HepG2 (cell line): ENCODE measurements around the gene TPM2. TPM values are rescaled to one million over a fixed set of nuclear protein-coding genes. Genes with fewer than 3 reads are reported as not detected.

Source experiments
- ATAC-seq: fragments of 200-7000 bp; cut with Tn5 transposase; 3 replicates; pipeline ENCODE4 v1.9.1; 2020; ENCODE audit warnings: mild to moderate bottlenecking, moderate library complexity
- BruUV-seq: library from RNA; stranded (reverse); fragments of 400-500 nt; replicated peaks from 2 replicates; lab custom pipeline; 2021; lab: Mats Ljungman, UMichigan
- CTCF ChIA-PET: fragments of 300-600 bp; formaldehyde crosslinking; extraction: SDS; loops from one replicate; lab custom pipeline; 2021; ENCODE audit warnings: low total read pairs, inconsistent platforms, low intra/inter-chr PET ratio; lab: Yijun Ruan, JAX
- POLR2A ChIA-PET: fragments of 350-600 bp; sonication (Branson Sonifier 250); formaldehyde crosslinking; loops from one replicate; lab custom pipeline; 2020; ENCODE audit warnings: antibody characterized with exemption, inconsistent platforms; lab: Yijun Ruan, JAX
- DNase-seq: peaks from one replicate; pipeline ENCODE4 v3.0.0-alpha.2; 2015; ENCODE audit warnings: low spot score
- FAIRE-seq: peaks from 3 replicates; lab custom pipeline; 2011; peaks lifted over from hg19 to GRCh38; lab: Jason Lieb, UNC
- H2AFZ ChIP-seq: one replicate; pipeline ENCODE4 v1.6.1; 2011; ENCODE audit warnings: low read length, inconsistent platforms
- H3K27ac ChIP-seq: fragments of 300-600 bp; 3 replicates; pipeline ENCODE4 v1.8.0; 2011; ENCODE audit warnings: mixed run types, mild to moderate bottlenecking, mixed read lengths, low read length, inconsistent platforms; ENCODE audit not compliant: insufficient read depth; ENCODE audit errors: extremely low read length
- H3K27me3 ChIP-seq, 2 experiments: fragments of 200-600 bp in 1 of 2; 2 replicates in 1 of 2; 3 replicates in 1 of 2; pipeline versions ENCODE4 v1.6.0 to v1.8.0; 2011; ENCODE audit warnings: low read length in 2 of 2, mild to moderate bottlenecking in 2 of 2, moderate library complexity in 2 of 2, inconsistent platforms in 1 of 2; ENCODE audit not compliant: insufficient read depth in 2 of 2, control insufficient read depth in 1 of 2
- H3K36me3 ChIP-seq, 2 experiments: fragments of 200-600 bp in 1 of 2; replicated peaks in 1 of 2; 2 replicates in 1 of 2; 3 replicates in 1 of 2; pipeline versions ENCODE4 v1.5.1 to v1.8.0; 2011; ENCODE audit warnings: low read length in 2 of 2, inconsistent platforms in 1 of 2; ENCODE audit not compliant: insufficient read depth in 2 of 2, control insufficient read depth in 1 of 2
- H3K4me1 ChIP-seq: 2 replicates; pipeline ENCODE4 v1.5.1; 2012; ENCODE audit warnings: low read length, inconsistent platforms; ENCODE audit not compliant: insufficient read depth
- H3K4me2 ChIP-seq: 2 replicates; pipeline ENCODE4 v1.6.0; 2011; ENCODE audit warnings: low read depth, low read length, inconsistent platforms
- H3K4me3 ChIP-seq, 3 experiments: fragments of 200-600 bp in 1 of 3; sonication (generic), shearing (Covaris generic) in 1 of 3; replicated peaks in 1 of 3; 2 replicates each; pipeline ENCODE4 v1.5.1; 2011 to 2016; ENCODE audit warnings: low read length in 3 of 3, inconsistent platforms in 2 of 3, low read depth in 2 of 3, mild to moderate bottlenecking in 2 of 3, control low read depth in 1 of 3, mixed read lengths in 1 of 3; ENCODE audit not compliant: insufficient read depth in 1 of 3
- H3K79me2 ChIP-seq: one replicate; pipeline ENCODE4 v1.6.1; 2011; ENCODE audit warnings: low read length, inconsistent platforms; ENCODE audit not compliant: insufficient read depth
- H3K9ac ChIP-seq: 2 replicates; pipeline ENCODE4 v1.6.0; 2011; ENCODE audit warnings: mild to moderate bottlenecking, low read depth, low read length, inconsistent platforms; ENCODE audit not compliant: insufficient read depth
- H3K9me3 ChIP-seq: 2 replicates; pipeline ENCODE4 v1.5.1; 2012; ENCODE audit warnings: mild to moderate bottlenecking, low read length
- H4K20me1 ChIP-seq: 2 replicates; pipeline ENCODE4 v1.6.0; 2011; ENCODE audit warnings: inconsistent platforms, mild to moderate bottlenecking, low read length, moderate library complexity; ENCODE audit not compliant: insufficient read depth
- BORCS8-MEF2B ChIP-seq: sonication (generic); formaldehyde crosslinking; IDR thresholded peaks from 2 replicates; pipeline ENCODE4 v1.8.0; 2022; ENCODE audit warnings: mild to moderate bottlenecking, missing genetic modification reagents
- FOXP1 ChIP-seq, 2 experiments: fragments of 450-650 bp in 1 of 2; IDR thresholded peaks; 2 replicates each; pipeline ENCODE4 v1.6.1; 2017 to 2018; ENCODE audit warnings: antibody characterized with exemption in 1 of 2
- JARID2 ChIP-seq: sonication (generic); formaldehyde crosslinking; IDR thresholded peaks from 2 replicates; pipeline ENCODE4 v1.8.1; 2023; ENCODE audit warnings: missing genetic modification reagents, inconsistent platforms; ENCODE audit not compliant: insufficient replicate concordance
- NCOA2 ChIP-seq: sonication (generic); formaldehyde crosslinking; IDR thresholded peaks from 2 replicates; pipeline ENCODE4 v1.8.0; 2022; ENCODE audit warnings: inconsistent platforms
- NR2F2 ChIP-seq: IDR thresholded peaks from 2 replicates; pipeline ENCODE4 v1.6.1; 2012; ENCODE audit warnings: low read depth, inconsistent platforms, borderline replicate concordance
- RXRB ChIP-seq: IDR thresholded peaks from 2 replicates; pipeline ENCODE4 v1.6.1; 2016; ENCODE audit warnings: borderline replicate concordance, missing genetic modification reagents, missing compliant biosample characterization
- STAT6 ChIP-seq: sonication (generic); formaldehyde crosslinking; IDR thresholded peaks from 2 replicates; pipeline ENCODE4 v1.4.0; 2020; ENCODE audit warnings: missing genetic modification reagents, mild to moderate bottlenecking, borderline replicate concordance
- ZNF749 ChIP-seq: sonication (generic); formaldehyde crosslinking; IDR thresholded peaks from 2 replicates; pipeline ENCODE4 v1.8.0; 2022; ENCODE audit warnings: mild to moderate bottlenecking, missing genetic modification reagents, moderate library complexity, borderline replicate concordance
- ZNF773 ChIP-seq: sonication (generic); formaldehyde crosslinking; IDR thresholded peaks from 2 replicates; pipeline ENCODE4 v1.4.0; 2020; ENCODE audit warnings: missing genetic modification reagents, borderline replicate concordance
- WGBS: methylation state at CpG from one replicate; pipeline ENCODE4 v1.1.6; 2017; ENCODE audit warnings: low lambda C conversion rate; 5-methylcytosine and 5-hydroxymethylcytosine counted together
- in situ Hi-C: cut with HindIII; loops from 2 replicates; pipeline ENCODE4 v1.10.0; 2017; ENCODE audit warnings: low pct_unique_long_range_greater_than_20kb; ENCODE audit not compliant: extremely low pct_ligation_motif_present
- intact Hi-C: fragments of 100-400 bp; cut with micrococcal nuclease; formaldehyde crosslinking; loops from one replicate; pipeline ENCODE4 v1.10.0; 2022; ENCODE audit not compliant: unreplicated experiment
- polyA plus RNA-seq, 8 experiments: library from polyadenylated mRNA; depleted of rRNA in 3 of 8; stranded (reverse) in 7 of 8; unstranded in 1 of 8; fragments of >200 nt; fragmentation: Illumina TruSeq in 4 of 8; extraction: Trizol in 4 of 8; gene quantifications; 2 replicates each; pipeline versions ENCODE4 v1.2.1 to v1.2.3, GENCODE V29; 2011 to 2016; ENCODE audit warnings: low read depth in 4 of 8, missing spikeins in 1 of 8, mixed read lengths in 1 of 8; ENCODE audit not compliant: insufficient read depth in 1 of 8
- total RNA-seq, 5 experiments: library from RNA; depleted of rRNA; stranded (reverse); fragments of >200 nt; fragmentation: Illumina TruSeq; extraction: Trizol; gene quantifications; 2 replicates each; pipeline ENCODE4 v1.2.3, GENCODE V29; 2016; ENCODE audit warnings: low read depth in 1 of 5
- TF ChIP-seq, protein P1 (sequence below): sonication (generic); formaldehyde crosslinking; IDR thresholded peaks from 2 replicates; pipeline ENCODE4 v1.4.0; 2020; ENCODE audit warnings: mild to moderate bottlenecking, missing genetic modification reagents

Gene TPM2
- total and polyA plus RNA-seq, 2 of the 13 experiments (the other 11 are each of a cell fraction or from before 2014, with no cell fraction given), result 3.1 to 10.7 TPM

- in situ Hi-C loops (no loop called here), intact Hi-C loops (loop anchor here (1.0 to 10.0 kb wide), 5 partner anchors 17 to 237 kb away; partner anchors contain the start of genes CCDC107, FAM221B, GBA2 and RGP1)
- no peak for FAIRE-seq
- WGBS, result under 1% methylated on average over 14 of the region's 47 CpGs
- Histone ChIP-seq H3K9me3 (no peaks in the 10 kb centered on the region), H3K4me1 (peaks cover 59% of the 10 kb centered on the region), H2AFZ (no peak overlapping the region), H3K4me2 (peak overlapping the region; percentile 98), H3K36me3 (peaks cover 8 to 27% of the 10 kb centered on the region in 2 experiments), H3K79me2 (peaks cover 63% of the 10 kb centered on the region), H3K4me3 (peak overlapping the region; percentile 92 to 98 (median 92)), H3K9ac (peak overlapping the region; percentile 86), H3K27ac (peak overlapping the region; percentile 95), H4K20me1 (peaks cover 30% of the 10 kb centered on the region), H3K27me3 (no peaks in the 10 kb centered on the region; a peak in 1 of 5 replicates)
- ChIA-PET POLR2A (interaction anchor here (0.7 to 4.1 kb wide), 26 partner anchors 9 to 659 kb away, joined by 3 to 102 read pairs (median 6); partner anchors contain the start of genes ARHGEF39, CCDC107, GBA2 and HINT2), CTCF (no interaction called here)
- DNase-seq, result peak; percentile 53
- no peak for ATAC-seq
- TSS peak; percentile 52 for BruUV-seq
- TF ChIP-seq RXRB (CRISPR knock-in tag), result peak; percentile 43; the same call in 1 of the 2 replicates
- TF ChIP-seq JARID2 (CRISPR knock-in tag), result no peak
- TF ChIP-seq, protein P1, sequence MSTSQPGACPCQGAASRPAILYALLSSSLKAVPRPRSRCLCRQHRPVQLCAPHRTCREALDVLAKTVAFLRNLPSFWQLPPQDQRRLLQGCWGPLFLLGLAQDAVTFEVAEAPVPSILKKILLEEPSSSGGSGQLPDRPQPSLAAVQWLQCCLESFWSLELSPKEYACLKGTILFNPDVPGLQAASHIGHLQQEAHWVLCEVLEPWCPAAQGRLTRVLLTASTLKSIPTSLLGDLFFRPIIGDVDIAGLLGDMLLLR (CRISPR knock-in tag), result 0 out of 2 replicates have a peak, but pooled peaks have one; percentile 16
- TF ChIP-seq NCOA2 (CRISPR knock-in tag), result peak; percentile 63
- no peak for TF ChIP-seq ZNF773 (CRISPR knock-in tag)
- TF ChIP-seq STAT6 (CRISPR knock-in tag), result 0 out of 2 replicates have a peak, but pooled peaks have one; percentile 12
- peak; percentile 76; the same call in 1 of the 2 replicates for TF ChIP-seq NR2F2
- no peak for TF ChIP-seq FOXP1 (IDR thresholded peaks at IDR 0.05)
- peak; percentile 31; the same call in 1 of the 2 replicates for TF ChIP-seq FOXP1 (CRISPR knock-in tag; IDR thresholded peaks at IDR 0.05)
- TF ChIP-seq ZNF749 (CRISPR knock-in tag), result peak; percentile 44; the same call in 1 of the 2 replicates
- 0 out of 2 replicates have a peak, but pooled peaks have one; percentile 11 for TF ChIP-seq BORCS8-MEF2B
Observed at GRCh38 chr9:35731415-35732184, 41.9 kb upstream of the TPM2 start.
